ENCODE results near the gene PHAF1. TPM values are rescaled to one million over a fixed set of nuclear protein-coding genes. Genes with fewer than 3 reads are reported as not detected.

PHAF1 gene
- total and polyA plus RNA-seq, 2 of the 8 experiments (the other 6 are each of a cell fraction or from before 2014, with no cell fraction given), result 18.6 to 26.4 TPM

DNA sequence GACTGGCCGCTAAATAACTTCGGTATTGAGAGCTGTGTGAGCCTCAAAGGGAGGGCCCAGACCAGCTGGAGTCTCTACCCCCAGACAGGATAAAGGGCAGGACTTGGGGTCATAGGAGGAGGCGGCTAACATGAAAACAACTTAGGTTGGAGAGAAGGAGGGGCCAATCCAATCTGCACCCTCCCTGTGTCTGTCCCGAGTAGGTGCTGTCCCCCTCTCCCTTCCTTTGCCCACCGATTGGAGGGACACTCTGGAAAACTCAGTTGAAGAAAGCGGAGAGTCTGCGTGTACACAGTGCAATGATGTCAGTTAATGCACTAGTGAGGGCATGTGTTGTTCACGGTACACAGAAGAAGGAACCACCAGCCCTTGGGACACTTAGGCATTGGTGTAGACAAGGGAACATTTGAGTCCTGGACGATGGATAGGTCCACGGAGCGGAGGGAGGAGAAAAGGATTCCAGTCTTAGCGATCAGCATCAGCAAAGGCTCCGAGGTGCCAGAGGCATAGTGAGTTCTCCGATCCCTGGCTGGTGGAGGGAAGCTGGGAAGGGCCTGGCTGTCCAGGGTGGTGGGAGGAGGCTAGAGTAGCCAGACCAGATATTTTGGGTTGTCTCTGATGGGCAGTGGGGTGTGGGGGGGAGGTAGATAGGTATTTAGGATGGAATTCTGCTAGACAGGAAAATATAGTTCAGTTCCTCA is 61.4 kb downstream of the PHAF1 start:
- no peak overlapping the region for H3K27ac ChIP-seq (ENCODE audit: low read depth, low read length)
- TF ChIP-seq JUN (IDR thresholded peaks at IDR 0.05; ENCODE audit: low read depth, low read length) (no peak), SIRT6 (IDR thresholded peaks at IDR 0.05; ENCODE audit: low read length) (no peak), RXRA (IDR thresholded peaks at IDR 0.05; ENCODE audit: insufficient read depth, low read depth, low read length) (no peak), GABPA (IDR thresholded peaks at IDR 0.05; ENCODE audit: borderline replicate concordance, insufficient read depth, low read length) (no peak), SRF (IDR thresholded peaks at IDR 0.05; ENCODE audit: low read depth, low read length) (no peak), NRF1 (IDR thresholded peaks at IDR 0.05; ENCODE audit: low read depth, low read length) (no peak), MAFK (IDR thresholded peaks at IDR 0.05; ENCODE audit: low read depth, low read length) (no peak), EZH2 (IDR thresholded peaks at IDR 0.05; ENCODE audit: low read depth, low read length, severe bottlenecking) (peak; percentile 71), HDAC6 (IDR thresholded peaks at IDR 0.05; ENCODE audit: low read depth, low read length) (no peak)
- TF ChIP-seq, protein P1, sequence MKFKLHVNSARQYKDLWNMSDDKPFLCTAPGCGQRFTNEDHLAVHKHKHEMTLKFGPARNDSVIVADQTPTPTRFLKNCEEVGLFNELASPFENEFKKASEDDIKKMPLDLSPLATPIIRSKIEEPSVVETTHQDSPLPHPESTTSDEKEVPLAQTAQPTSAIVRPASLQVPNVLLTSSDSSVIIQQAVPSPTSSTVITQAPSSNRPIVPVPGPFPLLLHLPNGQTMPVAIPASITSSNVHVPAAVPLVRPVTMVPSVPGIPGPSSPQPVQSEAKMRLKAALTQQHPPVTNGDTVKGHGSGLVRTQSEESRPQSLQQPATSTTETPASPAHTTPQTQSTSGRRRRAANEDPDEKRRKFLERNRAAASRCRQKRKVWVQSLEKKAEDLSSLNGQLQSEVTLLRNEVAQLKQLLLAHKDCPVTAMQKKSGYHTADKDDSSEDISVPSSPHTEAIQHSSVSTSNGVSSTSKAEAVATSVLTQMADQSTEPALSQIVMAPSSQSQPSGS (IDR thresholded peaks at IDR 0.05; ENCODE audit: low read length), result no peak

More for the DNA sequence above, 61.4 kb downstream of the PHAF1 start:
- Histone ChIP-seq H2AFZ (ENCODE audit: low read length) (peak overlapping the region; percentile 67; the same call in 1 of the 2 replicates), H3K4me1 (replicated peaks in 1 of 4; ENCODE audit: control insufficient read depth in 3 of 4, insufficient read depth in 4 of 4, low read length in 3 of 4) (peaks cover 0 to 38% (median 27%) of the 10 kb centered on the region in 4 experiments; a peak in 6 of 7 replicates), H3K18ac (ENCODE audit: extremely low read depth, low read length) (peak overlapping the region; percentile 53; the same call in 1 of the 2 replicates), H3K27me3 (replicated peaks in 1 of 4; ENCODE audit: control insufficient read depth in 3 of 4, extremely low read depth in 1 of 4, insufficient read depth in 3 of 4, low read length in 3 of 4) (peaks cover 74 to 97% (median 95%) of the 10 kb centered on the region in 4 experiments), H3K14ac (ENCODE audit: insufficient read length) (no peak overlapping the region), H3K79me2 (ENCODE audit: control insufficient read depth in 1 of 2, insufficient read depth in 2 of 2, low read length in 2 of 2) (no peaks in the 10 kb centered on the region), H3K4me3 (ENCODE audit: extremely low read depth in 1 of 4, insufficient read depth in 2 of 4, low read depth in 3 of 4, low read length in 4 of 4) (peak overlapping the region; percentile 17 to 65 (median 36)), H4K5ac (ENCODE audit: insufficient read length, low read depth, low read length) (no peak overlapping the region), H2BK12ac (ENCODE audit: low read depth, low read length) (peak overlapping the region; percentile 3; the same call in 1 of the 2 replicates), H3K56ac (replicated peaks; ENCODE audit: insufficient read length, low read depth, low read length) (peak overlapping the region; percentile 21), H3K9ac (replicated peaks in 1 of 4; ENCODE audit: extremely low read depth in 1 of 4, low read depth in 3 of 4, low read length in 3 of 4) (no peak overlapping the region; a peak in 1 of 7 replicates), H3K23me2 (ENCODE audit: low read depth, low read length) (peaks cover 21% of the 10 kb centered on the region), H3K36me3 (ENCODE audit: control insufficient read depth in 2 of 4, insufficient read depth in 4 of 4, low read length in 3 of 4) (no peaks in the 10 kb centered on the region), H2BK120ac (replicated peaks; ENCODE audit: low read depth, low read length) (no peak overlapping the region), H4K20me1 (replicated peaks in 1 of 2; ENCODE audit: control insufficient read depth in 1 of 2, insufficient read depth in 2 of 2, low read length in 2 of 2) (peaks cover 4 to 23% of the 10 kb centered on the region in 2 experiments), H3K4ac (replicated peaks; ENCODE audit: insufficient read length, low read depth, low read length) (no peak overlapping the region), H2BK20ac (ENCODE audit: low read length) (no peak overlapping the region; the same call in 1 of the 2 replicates), H4K8ac (ENCODE audit: extremely low read depth, insufficient read depth, low read length) (peak overlapping the region; percentile 81; the same call in 1 of the 2 replicates), H3K23ac (ENCODE audit: insufficient read length) (no peak overlapping the region), H3K9me3 (ENCODE audit: insufficient read depth in 2 of 2, low read depth in 1 of 2, low read length in 1 of 2) (no peaks in the 10 kb centered on the region), H2AK5ac (ENCODE audit: low read depth, low read length) (0 out of 2 replicates have a peak overlapping the region, but pooled peaks have one; percentile 69), H3K4me2 (ENCODE audit: insufficient read depth in 1 of 2, low read depth in 2 of 2, low read length in 2 of 2) (peak overlapping the region; percentile 79 to 89), H3K79me1 (ENCODE audit: low read depth, low read length) (peaks cover 2% of the 10 kb centered on the region; the same call in 1 of the 2 replicates), H2BK5ac (ENCODE audit: low read depth, low read length) (no peak overlapping the region), H4K91ac (replicated peaks; ENCODE audit: insufficient read length, low read length) (no peak overlapping the region), H2BK15ac (ENCODE audit: low read length) (peak overlapping the region; percentile 46; the same call in 1 of the 2 replicates)
- DNase-seq (ENCODE audit: low read depth in 1 of 2, low spot score in 2 of 2) (no peak), FAIRE-seq (no peak)
- WGBS, 2 experiments (ENCODE audit: extremely low coverage in 1 of 2, insufficient coverage in 1 of 2, insufficient read length in 1 of 2, insufficient replicate concordance in 2 of 2, low coverage in 1 of 2, low lambda C conversion rate in 2 of 2, missing lambda C conversion rate in 1 of 2), result 29% methylated on average over 14 of the region's 14 CpGs; no CpG with 5 or more reads in 1 of the 2 experiments
- ChIA-PET CTCF (ENCODE audit: partially characterized antibody) (interaction anchor here (0.6 to 19.3 kb wide), 16 partner anchors 9 to 254 kb away, joined by 3 to 291 read pairs (median 4); partner anchors contain the start of genes B3GNT9, CES3, ELMO3 and EXOC3L1), POLR2A (ENCODE audit: partially characterized antibody) (interaction anchor here (1.1 to 2.7 kb wide), 6 partner anchors 10 to 156 kb away, joined by 4 to 11 read pairs (median 6); partner anchors contain the start of genes ELMO3, FBXL8 and TRADD)

All from H1 (cell line).